HFFc6 (cell line): ENCODE measurements around the gene MYO18A. TPM values are rescaled to one million over a fixed set of nuclear protein-coding genes. Genes with fewer than 3 reads are reported as not detected.

Experiments
- DNase-seq: peaks from one replicate; pipeline ENCODE4 v3.0.0-alpha.2; 2018
- H3K27ac Mint-ChIP-seq: 2 replicates; pipeline ENCODE4 v1.8.0; 2020; ENCODE audit warnings: mild to moderate bottlenecking, mixed read lengths
- H3K27me3 Mint-ChIP-seq: 2 replicates; pipeline ENCODE4 v1.8.0; 2021; ENCODE audit warnings: mild to moderate bottlenecking, moderate library complexity, mixed read lengths; ENCODE audit not compliant: insufficient read depth
- H3K36me3 Mint-ChIP-seq: 2 replicates; pipeline ENCODE4 v1.8.0; 2021; ENCODE audit warnings: low read depth, mixed read lengths
- H3K4me1 Mint-ChIP-seq: 2 replicates; pipeline ENCODE4 v1.8.0; 2020; ENCODE audit warnings: low read depth, mixed read lengths
- H3K4me3 Mint-ChIP-seq: 2 replicates; pipeline ENCODE4 v1.8.0; 2020; ENCODE audit warnings: mild to moderate bottlenecking, moderate library complexity, mixed read lengths
- H3K9me3 Mint-ChIP-seq: 2 replicates; pipeline ENCODE4 v1.8.0; 2020; ENCODE audit warnings: mild to moderate bottlenecking, mixed read lengths
- CTCF ChIP-seq: fragments of 200-600 bp; sonication (generic); IDR thresholded peaks from 2 replicates; pipeline ENCODE4 v1.5.0; 2021; ENCODE audit warnings: antibody characterized with exemption, mild to moderate bottlenecking
- total RNA-seq, 6 experiments: library from RNA; stranded (reverse); fragmentation: NEBNext Ultra II Directional; extraction: Animal tissue kit (Norgen Biotek cat#: 25700); gene quantifications; 2 replicates in 1 of 6; 3 replicates in 5 of 6; pipeline ENCODE4 v1.2.3, GENCODE V29; 2021

MYO18A gene
- total RNA-seq, 6 experiments from 2014 or later = 39.2 to 57.7 (median 42.9) TPM

GRCh38 chr17:29216181-29216580 is 36.0 kb upstream of the MYO18A start:
- no peak for TF ChIP-seq CTCF
- H3K4me3 Mint-ChIP-seq = no peak overlapping the region
- no peak for DNase-seq
- H3K9me3 Mint-ChIP-seq = no peaks in the 10 kb centered on the region
- H3K36me3 Mint-ChIP-seq = no peaks in the 10 kb centered on the region
- H3K27ac Mint-ChIP-seq = no peak overlapping the region
- H3K27me3 Mint-ChIP-seq = peaks cover 4% of the 10 kb centered on the region; the same call in 1 of the 2 replicates
- peaks cover 46% of the 10 kb centered on the region for H3K4me1 Mint-ChIP-seq

GRCh38 chr17:29215717-29216116 is 35.5 kb upstream of the MYO18A start:
- H3K9me3 Mint-ChIP-seq = no peaks in the 10 kb centered on the region
- no peak overlapping the region for H3K27ac Mint-ChIP-seq
- DNase-seq = no peak
- peaks cover 46% of the 10 kb centered on the region for H3K4me1 Mint-ChIP-seq
- H3K4me3 Mint-ChIP-seq = no peak overlapping the region
- H3K36me3 Mint-ChIP-seq = no peaks in the 10 kb centered on the region
- peaks cover 4% of the 10 kb centered on the region; the same call in 1 of the 2 replicates for H3K27me3 Mint-ChIP-seq
- no peak for TF ChIP-seq CTCF

- no peak for DNase-seq
- H3K27ac Mint-ChIP-seq = no peak overlapping the region
- H3K27me3 Mint-ChIP-seq = peaks cover 4% of the 10 kb centered on the region; the same call in 1 of the 2 replicates
- no peaks in the 10 kb centered on the region for H3K9me3 Mint-ChIP-seq
- no peak for TF ChIP-seq CTCF
- no peak overlapping the region for H3K4me3 Mint-ChIP-seq
- H3K4me1 Mint-ChIP-seq = peaks cover 46% of the 10 kb centered on the region
- H3K36me3 Mint-ChIP-seq = no peaks in the 10 kb centered on the region
Measured at GRCh38 chr17:29215174-29215573, 35.0 kb upstream of the MYO18A start.

- Mint-ChIP-seq H3K9me3 (no peaks in the 10 kb centered on the region), H3K27ac (no peak overlapping the region), H3K4me1 (peaks cover 40% of the 10 kb centered on the region), H3K4me3 (no peak overlapping the region), H3K27me3 (peaks cover 4% of the 10 kb centered on the region; the same call in 1 of the 2 replicates), H3K36me3 (no peaks in the 10 kb centered on the region)
- TF ChIP-seq CTCF = no peak
- no peak for DNase-seq
Measured at GRCh38 chr17:29214215-29215146, 34.3 kb upstream of the MYO18A start.

- DNase-seq = peak; percentile 43
- Mint-ChIP-seq H3K27ac (no peak overlapping the region), H3K36me3 (no peaks in the 10 kb centered on the region), H3K27me3 (peaks cover 5% of the 10 kb centered on the region; the same call in 1 of the 2 replicates), H3K4me3 (no peak overlapping the region), H3K4me1 (peaks cover 40% of the 10 kb centered on the region), H3K9me3 (no peaks in the 10 kb centered on the region)
- no peak for TF ChIP-seq CTCF
Measured at GRCh38 chr17:29212681-29213121, 32.5 kb upstream of the MYO18A start.
